WTC11 (cell line): ENCODE results near the gene USP49. TPM values are rescaled to one million over a fixed set of nuclear protein-coding genes. Genes with fewer than 3 reads are reported as not detected.
A peak's percentile ranks its signal among the peaks of the same experiment; 100 is the strongest.

ENCODE experiments used
- ATAC-seq: fragments of 200-7000 bp; cut with Tn5 transposase; 2 replicates; pipeline ENCODE4 v1.10.0; 2021; ENCODE audit warnings: mild to moderate bottlenecking, moderate library complexity
- CTCF ChIA-PET: fragments of 300-600 bp; sonication (Branson Sonifier 250); formaldehyde crosslinking; loops from one replicate; lab custom pipeline; 2021; ENCODE audit warnings: antibody characterized with exemption; lab: Charles Lee
- POLR2A ChIA-PET: fragments of 350-600 bp; sonication (Branson Sonifier 250); formaldehyde crosslinking; loops from one replicate; lab custom pipeline; 2021; ENCODE audit warnings: antibody characterized with exemption; lab: Charles Lee
- DNase-seq: peaks from one replicate; pipeline ENCODE4 v3.0.0; 2021; ENCODE audit warnings: low spot score
- H3K27ac Mint-ChIP-seq: 2 replicates; pipeline ENCODE4 v1.8.0; 2021; ENCODE audit warnings: mixed read lengths
- H3K27me3 Mint-ChIP-seq: 2 replicates; pipeline ENCODE4 v1.8.0; 2021; ENCODE audit warnings: low read depth, mild to moderate bottlenecking, moderate library complexity, mixed read lengths
- H3K36me3 Mint-ChIP-seq: 2 replicates; pipeline ENCODE4 v1.8.0; 2021; ENCODE audit warnings: mixed read lengths
- H3K4me1 Mint-ChIP-seq: 2 replicates; pipeline ENCODE4 v1.8.0; 2022; ENCODE audit warnings: mixed read lengths
- H3K4me3 Mint-ChIP-seq: 2 replicates; pipeline ENCODE4 v1.8.0; 2021; ENCODE audit warnings: mild to moderate bottlenecking, moderate library complexity, mixed read lengths
- H3K9me3 Mint-ChIP-seq: 2 replicates; pipeline ENCODE4 v1.8.0; 2021; ENCODE audit warnings: mixed read lengths
- CBFB ChIP-seq: sonication (generic); formaldehyde crosslinking; IDR thresholded peaks from 2 replicates; pipeline ENCODE4 v1.8.1; 2022; ENCODE audit warnings: mild to moderate bottlenecking, low read depth, missing genetic modification reagents
- E2F5 ChIP-seq: sonication (generic); formaldehyde crosslinking; IDR thresholded peaks from 2 replicates; pipeline ENCODE4 v1.8.1; 2022; ENCODE audit warnings: mild to moderate bottlenecking, moderate library complexity, missing genetic modification reagents
- ELF4 ChIP-seq: sonication (generic); formaldehyde crosslinking; IDR thresholded peaks from 2 replicates; pipeline ENCODE4 v1.8.1; 2022; ENCODE audit warnings: low read depth, mild to moderate bottlenecking, moderate library complexity, missing genetic modification reagents
- ETV6 ChIP-seq: sonication (generic); formaldehyde crosslinking; IDR thresholded peaks from 2 replicates; pipeline ENCODE4 v1.8.1; 2022; ENCODE audit warnings: mild to moderate bottlenecking, missing genetic modification reagents
- FOXK1 ChIP-seq: sonication (generic); formaldehyde crosslinking; IDR thresholded peaks from 2 replicates; pipeline ENCODE4 v1.8.0; 2022; ENCODE audit warnings: mild to moderate bottlenecking, moderate library complexity, missing genetic modification reagents
- GABPB1 ChIP-seq: sonication (generic); formaldehyde crosslinking; IDR thresholded peaks from 2 replicates; pipeline ENCODE4 v1.8.1; 2023; ENCODE audit warnings: mild to moderate bottlenecking, missing genetic modification reagents
- HMGXB4 ChIP-seq: sonication (generic); formaldehyde crosslinking; IDR thresholded peaks from 2 replicates; pipeline ENCODE4 v1.8.1; 2023; ENCODE audit warnings: mild to moderate bottlenecking, moderate library complexity, missing genetic modification reagents
- IRF1 ChIP-seq: sonication (generic); formaldehyde crosslinking; IDR thresholded peaks from 2 replicates; pipeline ENCODE4 v1.8.0; 2023; ENCODE audit warnings: missing genetic modification reagents
- IRF2 ChIP-seq: sonication (generic); formaldehyde crosslinking; IDR thresholded peaks from 2 replicates; pipeline ENCODE4 v1.8.0; 2022; ENCODE audit warnings: low read depth, missing genetic modification reagents, borderline replicate concordance
- KAT7 ChIP-seq: sonication (generic); formaldehyde crosslinking; IDR thresholded peaks from 2 replicates; pipeline ENCODE4 v1.8.1; 2023; ENCODE audit warnings: missing genetic modification reagents, mild to moderate bottlenecking, borderline replicate concordance
- PRRX2 ChIP-seq: fragments of 250-450 bp; sonication (Bioruptor Pico); IDR thresholded peaks from 2 replicates; pipeline ENCODE4 v1.8.0; 2021; ENCODE audit warnings: mild to moderate bottlenecking
- ZBTB21 ChIP-seq: sonication (generic); formaldehyde crosslinking; IDR thresholded peaks from 2 replicates; pipeline ENCODE4 v1.8.1; 2023; ENCODE audit warnings: mild to moderate bottlenecking, missing genetic modification reagents, borderline replicate concordance
- ZBTB43 ChIP-seq: sonication (generic); formaldehyde crosslinking; IDR thresholded peaks from 2 replicates; pipeline ENCODE4 v1.8.1; 2023; ENCODE audit warnings: mild to moderate bottlenecking, missing genetic modification reagents
- ZMAT4 ChIP-seq: fragments of 250-450 bp; sonication (Bioruptor Pico); IDR thresholded peaks from 2 replicates; pipeline ENCODE4 v1.9.0; 2021; ENCODE audit warnings: mild to moderate bottlenecking
- ZNF317 ChIP-seq: sonication (generic); formaldehyde crosslinking; IDR thresholded peaks from 2 replicates; pipeline ENCODE4 v1.8.1; 2023; ENCODE audit warnings: low read depth, mild to moderate bottlenecking, moderate library complexity, missing genetic modification reagents, borderline replicate concordance
- total RNA-seq: library from RNA; stranded (reverse); gene quantifications from 3 replicates; pipeline ENCODE4 v1.2.3, GENCODE V29; 2021
- TF ChIP-seq, protein P1 (sequence below): sonication (generic); formaldehyde crosslinking; IDR thresholded peaks from 2 replicates; pipeline ENCODE4 v1.8.0; 2023; ENCODE audit warnings: mild to moderate bottlenecking, missing genetic modification reagents
- TF ChIP-seq, protein P2 (sequence below): sonication (generic); formaldehyde crosslinking; IDR thresholded peaks from 2 replicates; pipeline ENCODE4 v1.8.0; 2022; ENCODE audit warnings: mild to moderate bottlenecking, missing genetic modification reagents

USP49 gene
- total RNA-seq, 1 experiment from 2014 or later: 18.4 TPM

GRCh38 chr6:41920921-41921711, 25.9 kb upstream of the USP49 start, which contains the start of the genes BYSL and MED20 (continued):
- TF ChIP-seq ETV6 (CRISPR knock-in tag) (0 out of 2 replicates have a peak, but pooled peaks have one; percentile 55), FOXK1 (CRISPR knock-in tag) (peak; percentile 80), IRF1 (CRISPR knock-in tag) (0 out of 2 replicates have a peak, but pooled peaks have one; percentile 42), CBFB (CRISPR knock-in tag) (no peak), GABPB1 (CRISPR knock-in tag) (peak; percentile 83), HMGXB4 (CRISPR knock-in tag) (peak; percentile 79), E2F5 (CRISPR knock-in tag) (peak; percentile 58; the same call in 1 of the 2 replicates)
- TF ChIP-seq, protein P1, sequence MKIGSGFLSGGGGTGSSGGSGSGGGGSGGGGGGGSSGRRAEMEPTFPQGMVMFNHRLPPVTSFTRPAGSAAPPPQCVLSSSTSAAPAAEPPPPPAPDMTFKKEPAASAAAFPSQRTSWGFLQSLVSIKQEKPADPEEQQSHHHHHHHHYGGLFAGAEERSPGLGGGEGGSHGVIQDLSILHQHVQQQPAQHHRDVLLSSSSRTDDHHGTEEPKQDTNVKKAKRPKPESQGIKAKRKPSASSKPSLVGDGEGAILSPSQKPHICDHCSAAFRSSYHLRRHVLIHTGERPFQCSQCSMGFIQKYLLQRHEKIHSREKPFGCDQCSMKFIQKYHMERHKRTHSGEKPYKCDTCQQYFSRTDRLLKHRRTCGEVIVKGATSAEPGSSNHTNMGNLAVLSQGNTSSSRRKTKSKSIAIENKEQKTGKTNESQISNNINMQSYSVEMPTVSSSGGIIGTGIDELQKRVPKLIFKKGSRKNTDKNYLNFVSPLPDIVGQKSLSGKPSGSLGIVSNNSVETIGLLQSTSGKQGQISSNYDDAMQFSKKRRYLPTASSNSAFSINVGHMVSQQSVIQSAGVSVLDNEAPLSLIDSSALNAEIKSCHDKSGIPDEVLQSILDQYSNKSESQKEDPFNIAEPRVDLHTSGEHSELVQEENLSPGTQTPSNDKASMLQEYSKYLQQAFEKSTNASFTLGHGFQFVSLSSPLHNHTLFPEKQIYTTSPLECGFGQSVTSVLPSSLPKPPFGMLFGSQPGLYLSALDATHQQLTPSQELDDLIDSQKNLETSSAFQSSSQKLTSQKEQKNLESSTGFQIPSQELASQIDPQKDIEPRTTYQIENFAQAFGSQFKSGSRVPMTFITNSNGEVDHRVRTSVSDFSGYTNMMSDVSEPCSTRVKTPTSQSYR (CRISPR knock-in tag): peak; percentile 57; the same call in 1 of the 2 replicates

DNA sequence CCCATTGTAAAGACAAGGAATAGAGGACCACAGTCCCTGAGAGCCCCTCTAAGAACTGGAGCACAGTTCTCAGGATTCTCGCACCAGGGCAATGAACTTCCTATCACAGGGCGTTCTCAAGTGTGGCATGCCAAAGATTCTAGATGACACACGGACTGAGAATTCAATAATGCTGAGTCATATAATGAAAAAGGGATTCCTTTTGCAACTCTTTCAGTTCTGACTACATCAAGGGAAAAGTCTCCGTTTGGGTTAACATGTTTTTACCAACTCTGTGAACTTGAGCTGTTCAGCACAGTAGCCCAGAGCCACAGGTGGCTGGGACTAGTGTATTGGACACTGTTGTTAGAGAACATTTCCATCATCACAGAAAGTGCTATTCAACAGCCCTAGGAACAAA, 22.4 kb upstream of the USP49 start:
- Mint-ChIP-seq H3K27ac (peak overlapping the region; percentile 58; the same call in 1 of the 2 replicates), H3K4me1 (peaks cover 14% of the 10 kb centered on the region), H3K9me3 (no peaks in the 10 kb centered on the region), H3K27me3 (no peaks in the 10 kb centered on the region), H3K36me3 (peaks cover 21% of the 10 kb centered on the region), H3K4me3 (no peak overlapping the region)
- DNase-seq: no peak
- POLR2A ChIA-PET: no interaction called here
- no peak for ATAC-seq
- CTCF ChIA-PET: no interaction called here
- TF ChIP-seq ZNF317 (no peak), PRRX2 (CRISPR knock-in tag) (no peak), ZBTB43 (CRISPR knock-in tag) (no peak), KAT7 (CRISPR knock-in tag) (no peak), ZBTB21 (CRISPR knock-in tag) (no peak), ZMAT4 (CRISPR knock-in tag) (no peak), IRF2 (CRISPR knock-in tag) (no peak), ELF4 (CRISPR knock-in tag) (no peak)
- TF ChIP-seq, protein P2, sequence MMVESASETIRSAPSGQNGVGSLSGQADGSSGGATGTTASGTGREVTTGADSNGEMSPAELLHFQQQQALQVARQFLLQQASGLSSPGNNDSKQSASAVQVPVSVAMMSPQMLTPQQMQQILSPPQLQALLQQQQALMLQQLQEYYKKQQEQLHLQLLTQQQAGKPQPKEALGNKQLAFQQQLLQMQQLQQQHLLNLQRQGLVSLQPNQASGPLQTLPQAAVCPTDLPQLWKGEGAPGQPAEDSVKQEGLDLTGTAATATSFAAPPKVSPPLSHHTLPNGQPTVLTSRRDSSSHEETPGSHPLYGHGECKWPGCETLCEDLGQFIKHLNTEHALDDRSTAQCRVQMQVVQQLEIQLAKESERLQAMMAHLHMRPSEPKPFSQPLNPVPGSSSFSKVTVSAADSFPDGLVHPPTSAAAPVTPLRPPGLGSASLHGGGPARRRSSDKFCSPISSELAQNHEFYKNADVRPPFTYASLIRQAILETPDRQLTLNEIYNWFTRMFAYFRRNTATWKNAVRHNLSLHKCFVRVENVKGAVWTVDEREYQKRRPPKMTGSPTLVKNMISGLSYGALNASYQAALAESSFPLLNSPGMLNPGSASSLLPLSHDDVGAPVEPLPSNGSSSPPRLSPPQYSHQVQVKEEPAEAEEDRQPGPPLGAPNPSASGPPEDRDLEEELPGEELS (CRISPR knock-in tag): no peak
